Vagina (tissue), 2 donors: ENCODE data around the gene ULK2.

Experiments
- CTCF ChIP-seq, 3 experiments: fragments of 450-650 bp in 2 of 3; fragments of 200-600 bp in 1 of 3; sonication (generic) in 1 of 3; IDR thresholded peaks; one replicate each; pipeline ENCODE4 v1.5.1; 2017 to 2019; ENCODE audit warnings: antibody characterized with exemption in 3 of 3, mild to moderate bottlenecking in 2 of 3, moderate library complexity in 2 of 3
- POLR2A ChIP-seq, 2 donors: fragments of 450-650 bp; IDR thresholded peaks; one replicate each; pipeline ENCODE4 v1.6.1; 2017; ENCODE audit warnings: antibody characterized with exemption in 2 of 2, mild to moderate bottlenecking in 2 of 2, moderate library complexity in 2 of 2
- POLR2AphosphoS5 ChIP-seq, 2 donors: sonication (generic); formaldehyde crosslinking; IDR thresholded peaks; one replicate each; pipeline ENCODE4 v1.9.0; 2017; ENCODE audit warnings: antibody characterized with exemption in 2 of 2, mild to moderate bottlenecking in 2 of 2, low read depth in 1 of 2; ENCODE audit not compliant: insufficient read depth in 1 of 2

GRCh38 chr17:19874256-19874655 is 6.5 kb upstream of the ULK2 start:
- TF ChIP-seq CTCF (IDR thresholded peaks at IDR 0.05) (no peak), POLR2AphosphoS5 (IDR thresholded peaks at IDR 0.05; ENCODE audit: insufficient read depth in 1 of 2, low read depth in 1 of 2) (no peak), POLR2A (IDR thresholded peaks at IDR 0.05) (no peak)
